Thoracic aorta (tissue), 2 donors: ENCODE data around the gene FRMPD1. TPM values are rescaled to one million over a fixed set of nuclear protein-coding genes. Genes with fewer than 3 reads are reported as not detected.

ENCODE experiments used
- ATAC-seq: fragments of 150-250 bp; one replicate; pipeline ENCODE4 v1.8.0; 2017; ENCODE audit warnings: low read depth; ENCODE audit not compliant: insufficient number of reproducible peaks, low FRiP score
- DNase-seq: peaks from one replicate; pipeline ENCODE4 v3.0.0-alpha.2; 2020; ENCODE audit warnings: low spot score
- H3K27ac ChIP-seq, 2 donors: fragments of 200-600 bp; sonication (generic); 1 replicate in 1 of 2; 2 replicates in 1 of 2; pipeline ENCODE4 v1.5.1; 2016; ENCODE audit warnings: mild to moderate bottlenecking in 2 of 2, moderate library complexity in 2 of 2
- H3K27me3 ChIP-seq: fragments of 200-600 bp; sonication (generic); replicated peaks from 2 replicates; pipeline ENCODE4 v1.6.0; 2016; ENCODE audit warnings: mild to moderate bottlenecking; ENCODE audit not compliant: insufficient read depth
- H3K36me3 ChIP-seq: fragments of 200-600 bp; sonication (generic); one replicate; pipeline ENCODE4 v1.5.1; 2016
- H3K4me1 ChIP-seq, 2 donors: fragments of 200-600 bp; sonication (generic); 1 replicate in 1 of 2; 2 replicates in 1 of 2; pipeline versions ENCODE4 v1.5.1 to v1.6.0; 2016; ENCODE audit warnings: low read depth in 2 of 2, mild to moderate bottlenecking in 1 of 2; ENCODE audit not compliant: control insufficient read depth in 1 of 2
- H3K4me3 ChIP-seq: fragments of 200-600 bp; sonication (generic); 2 replicates; pipeline ENCODE4 v1.5.1; 2016; ENCODE audit warnings: mild to moderate bottlenecking
- H3K9me3 ChIP-seq: fragments of 200-600 bp; sonication (generic); 2 replicates; pipeline ENCODE4 v1.5.1; 2016
- total RNA-seq, 2 donors: library from RNA; depleted of rRNA; stranded (reverse); fragments of >200 nt; gene quantifications; one replicate each; pipeline versions ENCODE4 v1.1.0 to v1.2.3, GENCODE V29; 2016
- TF ChIP-seq, protein P1 (sequence below): fragments of 200-600 bp; sonication (generic); IDR thresholded peaks from one replicate; pipeline ENCODE4 v1.5.1; 2019; ENCODE audit warnings: antibody characterized with exemption

FRMPD1 gene
- total RNA-seq, 2 donors from 2014 or later = 0.27 TPM; not detected in 1

DNA sequence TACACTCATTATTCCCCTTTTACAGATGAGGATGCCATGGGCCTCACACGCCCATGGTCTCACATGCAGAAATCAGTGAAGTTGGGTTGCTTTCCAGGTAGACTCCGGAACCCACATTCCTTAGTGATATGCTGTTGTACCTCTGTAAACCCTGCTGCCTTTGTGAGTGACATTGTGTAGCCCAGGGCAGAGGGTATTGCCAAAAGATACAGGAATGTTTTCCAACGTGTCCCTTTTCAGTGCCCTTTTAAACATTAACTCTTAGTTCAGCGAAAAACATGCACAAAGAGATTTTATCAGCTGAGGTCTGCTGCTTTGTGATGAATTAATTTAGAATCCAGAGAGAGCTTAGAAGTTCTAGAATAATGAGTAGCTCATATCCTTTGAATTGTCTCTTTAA lies 64.5 kb downstream of the FRMPD1 start:
- Histone ChIP-seq H3K4me1 (no peaks in the 10 kb centered on the region), H3K9me3 (no peaks in the 10 kb centered on the region), H3K27ac (no peak overlapping the region), H3K4me3 (no peak overlapping the region), H3K36me3 (no peaks in the 10 kb centered on the region), H3K27me3 (no peaks in the 10 kb centered on the region)
- ATAC-seq (no peak), DNase-seq (no peak)
- TF ChIP-seq, protein P1, sequence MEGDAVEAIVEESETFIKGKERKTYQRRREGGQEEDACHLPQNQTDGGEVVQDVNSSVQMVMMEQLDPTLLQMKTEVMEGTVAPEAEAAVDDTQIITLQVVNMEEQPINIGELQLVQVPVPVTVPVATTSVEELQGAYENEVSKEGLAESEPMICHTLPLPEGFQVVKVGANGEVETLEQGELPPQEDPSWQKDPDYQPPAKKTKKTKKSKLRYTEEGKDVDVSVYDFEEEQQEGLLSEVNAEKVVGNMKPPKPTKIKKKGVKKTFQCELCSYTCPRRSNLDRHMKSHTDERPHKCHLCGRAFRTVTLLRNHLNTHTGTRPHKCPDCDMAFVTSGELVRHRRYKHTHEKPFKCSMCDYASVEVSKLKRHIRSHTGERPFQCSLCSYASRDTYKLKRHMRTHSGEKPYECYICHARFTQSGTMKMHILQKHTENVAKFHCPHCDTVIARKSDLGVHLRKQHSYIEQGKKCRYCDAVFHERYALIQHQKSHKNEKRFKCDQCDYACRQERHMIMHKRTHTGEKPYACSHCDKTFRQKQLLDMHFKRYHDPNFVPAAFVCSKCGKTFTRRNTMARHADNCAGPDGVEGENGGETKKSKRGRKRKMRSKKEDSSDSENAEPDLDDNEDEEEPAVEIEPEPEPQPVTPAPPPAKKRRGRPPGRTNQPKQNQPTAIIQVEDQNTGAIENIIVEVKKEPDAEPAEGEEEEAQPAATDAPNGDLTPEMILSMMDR = no peak

DNA sequence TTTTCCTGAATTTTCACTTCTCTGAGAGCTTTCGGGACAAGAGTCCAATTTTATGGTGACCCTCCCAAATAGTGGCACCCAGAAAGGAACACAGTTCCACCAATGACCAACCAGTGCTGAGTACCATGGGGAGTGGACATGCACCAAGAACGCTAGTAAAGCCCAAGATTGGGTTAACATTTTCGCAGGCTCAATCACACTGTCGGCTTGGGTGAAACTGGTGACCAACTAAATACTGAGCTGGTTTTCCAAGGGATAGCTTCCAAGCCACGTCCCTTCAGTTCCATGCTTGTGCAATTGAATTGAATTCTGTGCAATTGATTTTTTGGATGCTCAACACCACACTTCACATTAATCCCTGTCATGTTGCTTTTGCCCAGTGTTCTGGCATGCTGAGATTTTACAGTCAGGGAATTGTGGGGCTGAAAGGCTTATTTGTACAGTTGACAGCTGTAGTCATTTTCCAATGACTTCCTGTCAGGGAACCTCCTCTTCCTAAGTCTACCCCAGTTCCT lies 65.3 kb downstream of the FRMPD1 start:
- H3K9me3 ChIP-seq = no peaks in the 10 kb centered on the region
- DNase-seq (no peak), ATAC-seq (no peak)
- H3K4me3 ChIP-seq = no peak overlapping the region
- H3K36me3 ChIP-seq = no peaks in the 10 kb centered on the region
- TF ChIP-seq, protein P1 = no peak
- no peaks in the 10 kb centered on the region for H3K4me1 ChIP-seq
- H3K27me3 ChIP-seq = no peaks in the 10 kb centered on the region
- H3K27ac ChIP-seq = no peak overlapping the region

DNA sequence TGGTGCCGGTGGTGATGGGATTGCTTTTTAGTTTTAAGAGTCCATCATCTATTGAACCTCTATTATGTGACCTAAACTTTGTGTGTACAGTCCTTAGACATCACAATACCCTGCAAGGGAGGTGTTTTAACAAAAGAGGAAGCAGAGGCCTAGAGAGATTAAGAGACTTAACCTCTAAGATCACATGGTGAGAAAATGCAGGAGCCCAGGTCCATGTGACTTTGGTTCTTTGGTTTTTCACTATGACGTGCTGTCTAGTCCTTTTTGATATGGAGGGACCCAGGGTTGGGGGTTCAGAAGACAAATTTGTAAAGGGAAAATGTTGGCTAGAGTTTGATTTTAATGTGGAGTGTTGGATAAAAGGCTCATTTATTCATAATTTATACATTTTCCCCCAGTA lies 68.8 kb downstream of the FRMPD1 start:
- Histone ChIP-seq H3K9me3 (no peaks in the 10 kb centered on the region), H3K27ac (no peak overlapping the region), H3K4me1 (no peaks in the 10 kb centered on the region), H3K27me3 (no peaks in the 10 kb centered on the region), H3K36me3 (no peaks in the 10 kb centered on the region), H3K4me3 (no peak overlapping the region)
- DNase-seq (no peak), ATAC-seq (no peak)
- TF ChIP-seq, protein P1 = no peak

DNA sequence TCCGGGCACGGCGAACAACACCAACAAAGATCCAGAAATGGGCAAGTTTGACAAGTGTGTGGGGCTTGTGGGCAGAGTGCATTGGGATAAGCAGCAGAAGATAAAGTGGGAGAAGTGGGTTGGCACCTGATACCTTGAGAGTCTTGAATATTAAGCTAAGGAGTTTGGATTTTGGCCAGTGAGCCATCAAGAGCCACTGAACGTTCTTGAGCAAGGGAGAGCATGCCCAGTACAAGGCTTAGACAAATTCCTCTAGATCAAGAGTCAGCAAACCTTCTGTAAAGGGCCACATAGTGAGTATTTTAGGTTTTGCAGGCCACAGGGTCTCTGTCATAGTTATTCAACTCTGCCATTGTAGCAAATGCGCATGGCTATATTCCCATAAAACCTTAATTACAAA lies 76.3 kb downstream of the FRMPD1 start:
- DNase-seq (no peak), ATAC-seq (no peak)
- no peaks in the 10 kb centered on the region for H3K4me1 ChIP-seq
- H3K36me3 ChIP-seq = no peaks in the 10 kb centered on the region
- no peaks in the 10 kb centered on the region for H3K27me3 ChIP-seq
- no peak overlapping the region for H3K4me3 ChIP-seq
- H3K9me3 ChIP-seq = no peaks in the 10 kb centered on the region
- TF ChIP-seq, protein P1 = no peak
- no peak overlapping the region for H3K27ac ChIP-seq

DNA sequence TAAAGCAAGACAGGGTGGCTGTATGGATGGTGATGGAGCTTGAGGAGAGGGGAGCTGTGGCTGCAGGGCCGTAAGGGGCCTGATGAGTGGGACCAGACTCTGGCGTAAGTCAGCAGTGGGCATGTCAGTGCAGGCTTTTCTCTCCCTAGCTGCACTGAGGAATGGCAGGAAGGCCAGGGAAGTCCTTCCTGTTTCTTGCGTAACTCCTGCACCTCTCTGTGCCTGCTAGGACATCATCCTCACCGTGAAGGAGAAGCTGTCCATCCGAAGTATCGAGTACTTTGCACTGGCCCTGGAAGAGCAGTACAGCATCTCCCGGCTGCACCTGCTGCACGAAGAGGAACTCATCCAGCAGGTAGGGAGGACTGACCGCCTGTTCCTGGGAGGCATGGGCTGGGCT lies 78.7 kb downstream of the FRMPD1 start:
- DNase-seq (no peak), ATAC-seq (no peak)
- Histone ChIP-seq H3K36me3 (no peaks in the 10 kb centered on the region), H3K4me3 (no peak overlapping the region), H3K9me3 (no peaks in the 10 kb centered on the region), H3K27ac (no peak overlapping the region), H3K4me1 (no peaks in the 10 kb centered on the region), H3K27me3 (no peaks in the 10 kb centered on the region)
- TF ChIP-seq, protein P1 = no peak
